Mucosa of rectum (tissue), 2 donors: ENCODE data around the gene TIMM8B.
A peak's percentile ranks its signal among the peaks of the same experiment; 100 is the strongest.
"Not testable (repeated sequence)": the region's sequence is repeated elsewhere in the genome, so short reads cannot be mapped to it uniquely, and the experiment has no call there.

ENCODE experiments used
- H3K27ac ChIP-seq, 2 donors: one replicate each; pipeline ENCODE4 v1.7.0; 2013; ENCODE audit warnings: inconsistent platforms in 2 of 2, low read depth in 2 of 2, low read length in 2 of 2
- H3K27me3 ChIP-seq, 2 donors: one replicate each; pipeline ENCODE4 v1.7.0; 2013; ENCODE audit warnings: low read length in 2 of 2; ENCODE audit not compliant: control insufficient read depth in 2 of 2, insufficient read depth in 2 of 2
- H3K36me3 ChIP-seq, 2 donors: one replicate each; pipeline ENCODE4 v1.7.0; 2013; ENCODE audit warnings: low read length in 2 of 2; ENCODE audit not compliant: control insufficient read depth in 2 of 2, insufficient read depth in 2 of 2
- H3K4me1 ChIP-seq, 2 donors: one replicate each; pipeline ENCODE4 v1.7.0; 2013; ENCODE audit warnings: low read length in 2 of 2, mild to moderate bottlenecking in 1 of 2; ENCODE audit not compliant: control insufficient read depth in 2 of 2, insufficient read depth in 2 of 2
- H3K4me3 ChIP-seq, 2 donors: one replicate each; pipeline ENCODE4 v1.7.0; 2013; ENCODE audit warnings: low read length in 2 of 2
- H3K9ac ChIP-seq, 2 donors: one replicate each; pipeline ENCODE4 v1.7.0; 2013; ENCODE audit warnings: low read length in 2 of 2, low read depth in 1 of 2, mild to moderate bottlenecking in 1 of 2
- H3K9me3 ChIP-seq, 2 donors: one replicate each; pipeline ENCODE4 v1.7.0; 2013; ENCODE audit warnings: low read length in 2 of 2; ENCODE audit not compliant: control insufficient read depth in 2 of 2
- donor health status: healthy.
- donor health status: Normal muscosa, but diverticular disease.

The TIMM8B gene

GRCh38 chr11:112114460-112114859 is 27.9 kb upstream of the TIMM8B start:
- H3K9ac ChIP-seq: no peak overlapping the region
- H3K4me3 ChIP-seq: no peak overlapping the region
- H3K36me3 ChIP-seq: no peaks in the 10 kb centered on the region
- no peak overlapping the region for H3K27ac ChIP-seq
- H3K9me3 ChIP-seq: no peaks in the 10 kb centered on the region
- peaks cover 0 to 4% of the 10 kb centered on the region in 2 donors for H3K4me1 ChIP-seq
- H3K27me3 ChIP-seq: no peaks in the 10 kb centered on the region

DNA sequence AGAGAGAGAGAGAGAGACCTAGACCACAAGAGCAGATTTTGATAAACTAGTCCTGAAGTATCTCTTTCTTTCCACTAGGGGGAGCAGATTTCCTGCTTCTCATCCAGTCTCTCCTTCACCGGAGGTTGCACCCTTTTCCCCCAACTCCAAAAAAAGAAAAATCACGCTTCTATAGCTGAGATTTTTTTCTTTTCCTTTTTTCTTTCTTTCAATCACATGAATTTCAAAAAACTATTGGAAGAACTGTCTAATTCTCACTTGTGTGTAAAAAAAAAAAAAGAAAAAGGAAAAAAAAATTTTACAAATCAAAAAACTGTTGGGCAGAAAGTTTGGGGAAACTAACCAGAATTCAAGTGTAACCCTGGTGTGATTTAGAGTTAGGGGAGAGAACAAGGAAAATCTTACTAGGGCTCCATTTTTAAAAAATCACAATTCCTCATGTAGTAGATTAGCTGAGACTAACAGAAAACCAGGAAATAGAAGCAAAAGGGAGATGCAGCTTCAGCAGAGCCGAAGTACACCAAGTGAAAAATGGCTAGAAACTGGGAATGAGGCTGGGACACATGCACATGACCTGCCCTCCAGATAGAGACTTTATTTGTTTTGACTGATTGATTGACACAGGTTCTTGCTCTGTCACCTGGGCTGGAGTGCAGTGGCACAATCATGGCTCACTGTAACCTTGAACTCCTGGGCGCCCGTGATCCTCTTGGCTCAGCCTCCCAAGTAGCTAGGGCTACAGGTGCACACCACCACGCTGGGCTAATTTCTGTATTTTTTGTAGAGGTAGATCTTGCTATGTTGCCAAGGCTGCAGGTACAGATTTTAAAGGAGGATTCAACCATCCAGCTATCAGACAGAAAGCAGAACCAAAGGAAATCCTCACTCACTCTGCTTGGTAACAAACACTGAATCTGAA is 27.2 kb upstream of the TIMM8B start:
- Histone ChIP-seq H3K9me3 (no peaks in the 10 kb centered on the region), H3K9ac (no peak overlapping the region), H3K36me3 (no peaks in the 10 kb centered on the region), H3K4me1 (peaks cover 0 to 4% of the 10 kb centered on the region in 2 donors), H3K4me3 (peak overlapping the region in 1 of 2 donors; percentile 20), H3K27ac (no peak overlapping the region), H3K27me3 (no peaks in the 10 kb centered on the region)

DNA sequence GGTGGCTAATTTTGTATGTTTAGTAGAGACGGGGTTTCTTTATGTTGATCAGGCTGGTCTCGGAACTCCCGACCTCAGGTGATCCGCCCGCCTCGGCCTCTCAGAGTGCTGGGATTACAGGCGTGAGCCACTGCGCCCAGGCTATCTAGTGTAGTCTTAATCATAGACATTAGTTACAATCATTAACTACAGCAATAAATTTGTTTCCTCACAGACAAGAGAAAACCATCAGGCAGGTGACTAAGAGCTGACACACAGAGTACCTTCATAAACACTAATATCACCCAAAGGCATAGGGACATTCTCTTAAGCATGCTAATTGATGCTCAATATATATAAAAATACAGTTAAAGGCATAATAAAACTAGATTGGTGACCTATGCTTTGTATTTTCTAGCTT is 19.5 kb upstream of the TIMM8B start:
- Histone ChIP-seq H3K36me3 (peaks cover 0 to 6% of the 10 kb centered on the region in 2 donors), H3K4me1 (no peaks in the 10 kb centered on the region), H3K9me3 (no peaks in the 10 kb centered on the region), H3K27me3 (no peaks in the 10 kb centered on the region), H3K27ac (no peak overlapping the region), H3K4me3 (no peak overlapping the region), H3K9ac (no peak overlapping the region)

DNA sequence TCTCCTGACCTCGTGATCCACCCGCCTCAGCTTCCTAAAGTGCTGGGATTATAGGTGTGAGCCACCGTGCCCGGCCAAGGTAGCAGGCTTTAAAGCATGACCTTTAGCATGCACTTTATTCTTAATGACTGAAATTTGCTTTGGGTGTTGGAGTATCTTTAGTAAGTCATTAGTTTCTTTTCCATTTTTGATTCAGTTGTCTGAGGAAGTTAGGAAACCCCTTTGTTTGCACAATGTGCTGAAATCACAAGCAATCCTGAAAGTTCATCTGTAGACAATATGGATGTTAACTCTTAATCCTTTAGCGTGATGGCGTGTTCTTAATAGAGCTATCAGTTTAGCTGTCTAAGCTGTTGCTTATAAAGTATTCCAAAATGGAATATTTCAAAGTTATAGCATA is 16.9 kb upstream of the TIMM8B start:
- no peak overlapping the region for H3K9ac ChIP-seq

GRCh38 chr11:112100462-112100861 is 13.9 kb upstream of the TIMM8B start:
- peaks cover 9 to 19% of the 10 kb centered on the region in 2 donors for H3K36me3 ChIP-seq
- no peak overlapping the region for H3K27ac ChIP-seq
- H3K27me3 ChIP-seq: no peaks in the 10 kb centered on the region
- no peaks in the 10 kb centered on the region for H3K9me3 ChIP-seq
- no peak overlapping the region for H3K9ac ChIP-seq
- no peak overlapping the region for H3K4me3 ChIP-seq
- H3K4me1 ChIP-seq: no peaks in the 10 kb centered on the region

More for the DNA sequence above, 16.9 kb upstream of the TIMM8B start:
- Histone ChIP-seq H3K4me3 (no peak overlapping the region), H3K36me3 (peaks cover 0 to 8% of the 10 kb centered on the region in 2 donors), H3K27me3 (no peaks in the 10 kb centered on the region), H3K4me1 (no peaks in the 10 kb centered on the region), H3K27ac (no peak overlapping the region), H3K9me3 (no peaks in the 10 kb centered on the region)

DNA sequence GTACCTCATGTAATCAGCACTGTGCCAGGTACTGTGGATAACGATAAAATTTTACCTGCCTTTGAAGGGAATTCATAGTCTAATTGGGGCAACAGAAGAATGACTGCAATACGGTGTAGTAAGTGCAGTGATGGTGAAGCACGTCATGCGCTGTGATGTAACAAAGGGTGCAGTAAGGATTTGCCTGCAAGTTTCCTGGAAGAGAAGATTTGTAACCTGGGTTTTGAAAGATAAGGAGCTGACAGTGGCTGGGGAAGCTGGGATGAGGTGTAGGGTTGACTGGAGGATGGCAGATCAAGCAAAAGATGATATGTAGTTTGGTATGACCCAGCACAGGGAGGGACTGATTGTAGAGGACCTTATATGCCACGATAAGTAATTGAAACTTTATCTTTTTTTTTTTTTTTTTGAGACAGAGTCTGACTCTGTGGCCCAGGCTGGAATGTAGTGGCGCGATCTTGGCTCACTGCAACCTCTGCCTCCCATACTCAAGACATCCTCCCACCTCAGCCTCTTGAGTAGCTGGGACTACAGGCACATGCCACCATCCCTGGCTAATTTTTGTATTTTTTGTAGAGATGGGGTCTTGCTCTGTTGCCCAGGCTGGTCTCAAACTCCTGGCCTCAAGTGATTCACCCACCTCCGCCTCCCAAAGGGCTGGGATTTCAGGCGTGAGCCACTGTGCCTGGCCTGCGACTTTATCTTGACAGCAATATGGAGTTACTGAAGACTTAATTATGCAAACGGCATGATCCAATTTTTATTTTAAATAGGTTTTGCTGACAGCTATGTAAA is 11.4 kb upstream of the TIMM8B start:
- H3K4me3 ChIP-seq: no peak overlapping the region
- H3K9me3 ChIP-seq: no peaks in the 10 kb centered on the region
- H3K27me3 ChIP-seq: no peaks in the 10 kb centered on the region
- H3K4me1 ChIP-seq: no peaks in the 10 kb centered on the region
- no peak overlapping the region for H3K27ac ChIP-seq
- H3K9ac ChIP-seq: no peak overlapping the region
- H3K36me3 ChIP-seq: peaks cover 12 to 24% of the 10 kb centered on the region in 2 donors

DNA sequence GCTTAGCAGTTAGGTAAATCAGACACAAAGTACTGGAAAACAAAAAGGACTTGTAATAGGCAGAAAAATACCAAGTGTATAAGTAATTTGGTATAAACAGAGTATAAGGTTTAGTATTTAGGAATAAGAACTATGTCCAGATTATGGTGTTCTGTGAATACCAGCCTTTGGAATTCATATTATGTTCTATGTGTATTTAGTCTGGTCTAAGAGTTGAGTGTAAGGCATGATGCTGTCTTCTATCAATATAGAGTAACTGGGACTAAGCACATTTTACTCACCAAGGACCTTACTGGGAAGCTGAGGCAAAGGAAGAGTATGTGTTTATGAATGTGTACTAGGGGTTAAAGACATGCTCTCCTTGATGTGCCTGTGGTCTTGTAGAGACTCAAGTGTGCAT is 9.6 kb upstream of the TIMM8B start:
- Histone ChIP-seq H3K27ac (no peak overlapping the region), H3K9me3 (no peaks in the 10 kb centered on the region), H3K27me3 (no peaks in the 10 kb centered on the region), H3K4me1 (no peaks in the 10 kb centered on the region), H3K4me3 (no peak overlapping the region), H3K36me3 (peaks cover 28 to 41% of the 10 kb centered on the region in 2 donors), H3K9ac (no peak overlapping the region)

DNA sequence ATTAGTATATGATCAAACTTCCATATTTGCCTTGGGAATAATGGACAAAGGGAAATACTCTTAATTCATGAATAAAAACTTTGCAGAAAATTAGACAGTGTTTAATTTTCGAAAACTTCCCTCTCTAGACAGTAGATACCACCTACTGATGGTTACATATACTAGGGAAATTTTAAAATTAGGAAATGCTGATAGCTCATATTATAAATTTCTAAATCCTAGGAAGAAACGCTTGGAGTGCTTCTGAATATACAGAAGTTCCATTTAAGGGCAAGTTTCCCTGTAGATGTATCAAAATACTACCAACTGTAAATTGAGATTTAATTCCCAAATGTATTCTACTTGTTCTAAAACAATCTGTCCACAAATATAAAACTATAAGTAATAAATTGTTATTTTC is 8.7 kb upstream of the TIMM8B start:
- H3K27me3 ChIP-seq, H3K4me1 ChIP-seq, H3K9ac ChIP-seq, H3K9me3 ChIP-seq, H3K27ac ChIP-seq, H3K4me3 ChIP-seq: not testable (repeated sequence)
- H3K36me3 ChIP-seq: peaks cover 32 to 47% of the 10 kb centered on the region in 2 donors

DNA sequence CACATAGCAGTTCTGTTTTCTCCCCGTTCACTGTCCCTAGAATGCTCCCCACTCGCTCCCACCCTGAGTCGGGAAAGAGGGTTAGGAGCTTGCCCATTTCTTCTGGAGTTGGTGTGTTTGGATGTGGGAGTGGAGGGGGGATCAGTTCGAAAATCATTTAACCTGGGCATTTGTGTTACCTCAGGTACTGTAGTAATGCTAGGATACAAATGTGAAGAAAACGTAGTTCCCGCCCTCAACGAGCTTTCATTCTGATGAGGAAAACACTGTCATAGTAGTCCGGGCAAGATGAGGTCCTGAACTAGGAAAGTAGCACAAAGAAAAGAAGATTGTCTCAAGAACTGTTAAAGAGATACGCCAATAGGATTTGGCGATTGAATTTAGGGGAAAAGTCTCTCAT is 656 bp upstream of the TIMM8B start:
- peak overlapping the region; percentile 68 to 82 for H3K27ac ChIP-seq
- no peaks in the 10 kb centered on the region for H3K27me3 ChIP-seq
- H3K9ac ChIP-seq: peak overlapping the region; percentile 76 to 84
- H3K9me3 ChIP-seq: no peaks in the 10 kb centered on the region
- H3K36me3 ChIP-seq: peaks cover 58 to 66% of the 10 kb centered on the region in 2 donors
- peak overlapping the region; percentile 84 to 98 for H3K4me3 ChIP-seq
- peaks cover 23 to 24% of the 10 kb centered on the region in 2 donors for H3K4me1 ChIP-seq

- Histone ChIP-seq H3K36me3 (peaks cover 50 to 59% of the 10 kb centered on the region in 2 donors), H3K27me3 (no peaks in the 10 kb centered on the region), H3K9me3 (no peaks in the 10 kb centered on the region), H3K9ac (peak overlapping the region; percentile 76 to 84), H3K4me1 (peaks cover 23 to 24% of the 10 kb centered on the region in 2 donors), H3K4me3 (peak overlapping the region; percentile 84 to 98), H3K27ac (peak overlapping the region; percentile 37 to 82)
Measured at GRCh38 chr11:112085822-112086421, 634 bp downstream of the TIMM8B start.
